ENCODE measurements around the gene CATSPERB. TPM values are rescaled to one million over a fixed set of nuclear protein-coding genes. Genes with fewer than 3 reads are reported as not detected.

Gene CATSPERB
- total and polyA plus RNA-seq, 9 of the 15 experiments (the other 6 are each of a cell fraction or from before 2014, with no cell fraction given): 0.05 to 1.4 (median 0.89) TPM

- H3K4me1 ChIP-seq (replicated peaks in 1 of 2; ENCODE audit: control insufficient read depth in 2 of 2, insufficient read depth in 2 of 2, low read length in 2 of 2): no peaks in the 10 kb centered on the region; a peak in 1 of 5 replicates
- BruUV-seq (replicated peaks): no TSS peak
- no peaks in the 10 kb centered on the region for H3K36me3 ChIP-seq (ENCODE audit: control insufficient read depth, insufficient read depth, low read length)
- in situ Hi-C loops (cut with MboI): no loop called here
- ChIA-PET POLR2A (no interaction called here), CTCF (ENCODE audit: low intra/inter-chr PET ratio) (no interaction called here)
- no peak for DNase-seq (ENCODE audit: extremely low read depth in 1 of 4, low spot score in 3 of 4)
- intact Hi-C loops (cut with micrococcal nuclease): no loop called here
- no peaks in the 10 kb centered on the region for H3K9me3 ChIP-seq (replicated peaks; ENCODE audit: control insufficient read depth, insufficient read depth, low read depth, low read length)
- no peak for ATAC-seq
- H2AFZ ChIP-seq (ENCODE audit: low read depth, low read length): no peak overlapping the region
- H3K27me3 ChIP-seq (ENCODE audit: control insufficient read depth in 2 of 2, insufficient read depth in 2 of 2, low read length in 2 of 2): no peaks in the 10 kb centered on the region
- FAIRE-seq: no peak
- no peak for TF ChIP-seq BDP1 (IDR thresholded peaks at IDR 0.05; ENCODE audit: insufficient read depth, insufficient read length)
- peak; percentile 80 for TF ChIP-seq CEBPB (tag; IDR thresholded peaks at IDR 0.05)
- no peak for TF ChIP-seq RFX5 (IDR thresholded peaks at IDR 0.05; ENCODE audit: low read depth, low read length)
- TF ChIP-seq CEBPG (CRISPR knock-in tag; IDR thresholded peaks at IDR 0.05): no peak
- TF ChIP-seq CEBPG (tag; conservative IDR thresholded peaks at IDR 0.05 in 1 of 2, IDR thresholded peaks at IDR 0.05 in 1 of 2): peak; percentile 58 to 83
- no peak for TF ChIP-seq CREB3 (tag; conservative IDR thresholded peaks at IDR 0.05; ENCODE audit: low read depth)
- TF ChIP-seq ARID1B (IDR thresholded peaks at IDR 0.05): no peak
- no peak overlapping the region for H3K4me3 ChIP-seq
- H3K4me2 ChIP-seq (ENCODE audit: insufficient read depth, low read length): no peak overlapping the region
- no peaks in the 10 kb centered on the region for H4K20me1 ChIP-seq (replicated peaks; ENCODE audit: control insufficient read depth, insufficient read depth, low read length)
- WGBS (ENCODE audit: insufficient coverage, low coverage, missing lambda C conversion rate): 19% methylated on average over 4 of the region's 4 CpGs
- no peak overlapping the region for H3K9ac ChIP-seq (ENCODE audit: insufficient read depth in 1 of 2, low read depth in 2 of 2, low read length in 2 of 2)
- no peaks in the 10 kb centered on the region for H3K9me1 ChIP-seq (ENCODE audit: control insufficient read depth, insufficient read depth, low read length)
- no peak overlapping the region for H3K27ac ChIP-seq (ENCODE audit: extremely low read depth, low read depth, low read length)
- H3K79me2 ChIP-seq (ENCODE audit: control insufficient read depth, insufficient read depth, low read length): no peaks in the 10 kb centered on the region
Measured at GRCh38 chr14:91755570-91756295, 23.8 kb upstream of the CATSPERB start.
